Adrenal gland (tissue), 12 donors: ENCODE data around the gene GATA6. TPM values are rescaled to one million over a fixed set of nuclear protein-coding genes. Genes with fewer than 3 reads are reported as not detected.
A peak's percentile ranks its signal among the peaks of the same experiment; 100 is the strongest.

Experiments used
- DNase-seq, 7 donors: peaks; one replicate each; pipeline ENCODE4 v3.0.0-alpha.2; 2019 to 2020
- H3K27ac ChIP-seq, 5 donors: fragments of 200-600 bp; sonication (generic) in 4 of 5; 1 replicate in 3 of 5; 2 replicates in 2 of 5; pipeline versions ENCODE4 v1.5.1 to v1.8.0; 2016 to 2020; ENCODE audit warnings: mild to moderate bottlenecking in 1 of 5
- H3K27me3 ChIP-seq: fragments of 200-600 bp; 2 replicates; pipeline ENCODE4 v1.8.0; 2021
- H3K36me3 ChIP-seq, 2 donors: fragments of 200-600 bp; replicated peaks in 1 of 2; 1 replicate in 1 of 2; 2 replicates in 1 of 2; pipeline versions ENCODE4 v1.5.1 to v1.8.0; 2018 to 2022
- H3K4me1 ChIP-seq, 2 donors: fragments of 200-600 bp; replicated peaks in 1 of 2; 1 replicate in 1 of 2; 2 replicates in 1 of 2; pipeline versions ENCODE4 v1.5.1 to v1.8.0; 2018 to 2021
- H3K4me3 ChIP-seq, 4 donors: fragments of 200-600 bp; sonication (generic) in 3 of 4; one replicate each; pipeline ENCODE4 v1.5.1; 2016 to 2018
- H3K9me3 ChIP-seq, 3 donors: fragments of 200-600 bp; sonication (generic) in 1 of 3; replicated peaks in 1 of 3; 1 replicate in 2 of 3; 2 replicates in 1 of 3; pipeline versions ENCODE4 v1.5.1 to v1.8.0; 2016 to 2021
- CTCF ChIP-seq, 6 experiments: fragments of 450-650 bp in 4 of 6; fragments of 200-600 bp in 2 of 6; sonication (generic) in 1 of 6; IDR thresholded peaks; 1 replicate in 5 of 6; 2 replicates in 1 of 6; pipeline versions ENCODE4 v1.5.1 to v1.8.0; 2016 to 2021; ENCODE audit warnings: antibody characterized with exemption in 6 of 6, mild to moderate bottlenecking in 2 of 6, moderate library complexity in 1 of 6
- POLR2A ChIP-seq, 2 donors: fragments of 450-650 bp; IDR thresholded peaks; one replicate each; pipeline ENCODE4 v1.6.1; 2017; ENCODE audit warnings: antibody characterized with exemption in 2 of 2, mild to moderate bottlenecking in 2 of 2, moderate library complexity in 1 of 2
- WGBS, 4 donors: extraction: QIAGEN DNeasy Blood & Tissue Kit in 2 of 4; methylation state at CpG; one replicate each; pipeline versions ENCODE4 v1.1.5 to v1.1.7; 2013 to 2017; 5-methylcytosine and 5-hydroxymethylcytosine counted together
- intact Hi-C, 2 donors: fragments of 100-400 bp; cut with DNase I; formaldehyde crosslinking; loops; one replicate each; pipeline versions ENCODE4 v1.14.1 to v1.15.0; 2022 to 2023
- polyA plus RNA-seq, 3 donors: library from polyadenylated mRNA; stranded (reverse); fragments of 200-250 nt in 2 of 3; fragments of 350-450 nt in 1 of 3; fragmentation: Illumina TruSeq in 1 of 3; extraction: RNeasy Lipid Tissue Mini Kit (QIAGEN cat#74804) in 1 of 3; gene quantifications; one replicate each; pipeline ENCODE4 v1.2.3, GENCODE V29; 2013 to 2014
- total RNA-seq, 9 donors: library from RNA; depleted of rRNA in 4 of 9; stranded (reverse); fragments of >200 nt in 4 of 9; fragments of 120-200 nt in 1 of 9; fragmentation: NEBNext Ultra II Directional in 1 of 9; extraction: Animal tissue kit (Norgen Biotek cat#: 25700) in 1 of 9; gene quantifications; one replicate each; pipeline versions ENCODE4 v1.1.0 to v1.2.4, GENCODE V29; 2013 to 2023
- donor health status: healthy with polysubstance abuse.
- donor health status: Bipolar disorder and iron deficiency.
- donor health status: DM: yes; HTN: yes; CAD: no.
- donor health status: DM: no; HTN: no; CAD: no.
- donor health status: DM: no; HTN: no; CAD: no.
- donor health status: DM: yes; HTN: yes; CAD: no.

Gene GATA6
- total and polyA plus RNA-seq, 12 donors = 31.3 to 222 (median 135) TPM

- H3K4me1 ChIP-seq = no peaks in the 10 kb centered on the region
- no peaks in the 10 kb centered on the region for H3K27me3 ChIP-seq
- WGBS, 4 donors = 93 to 94% (median 94%) methylated on average over 1 of the region's 1 CpG; no CpG with 5 or more reads in 1 of the 4 donors
- intact Hi-C loops = loop anchor here in 1 of 2 donors (10.0 kb wide), 1 partner anchor 50 kb away; no protein-coding TSS in a partner anchor
- H3K27ac ChIP-seq = peak overlapping the region in 1 of 5 donors; percentile 45
- DNase-seq = peak in 1 of 7 donors; percentile 36
- H3K36me3 ChIP-seq = no peaks in the 10 kb centered on the region
- H3K4me3 ChIP-seq = no peak overlapping the region
- no peak for TF ChIP-seq POLR2A (IDR thresholded peaks at IDR 0.05)
- no peak for TF ChIP-seq CTCF (IDR thresholded peaks at IDR 0.05)
- H3K9me3 ChIP-seq = no peaks in the 10 kb centered on the region
These were observed 55.0 kb downstream of the GATA6 start for GRCh38 chr18:22224339-22224738.

- peak in 1 of 7 donors; percentile 7 for DNase-seq
These were observed 57.4 kb downstream of the GATA6 start for GRCh38 chr18:22226801-22227200.

GRCh38 chr18:22228976-22229375, 59.6 kb downstream of the GATA6 start:
- no peaks in the 10 kb centered on the region for H3K27me3 ChIP-seq
- no peak for DNase-seq
- no peak overlapping the region for H3K27ac ChIP-seq
- 66 to 82% (median 73%) methylated on average over 2 of the region's 2 CpGs for WGBS, 4 donors
- H3K4me3 ChIP-seq = no peak overlapping the region
- H3K9me3 ChIP-seq = no peaks in the 10 kb centered on the region
- no peaks in the 10 kb centered on the region for H3K4me1 ChIP-seq
- no peak for TF ChIP-seq POLR2A (IDR thresholded peaks at IDR 0.05)
- TF ChIP-seq CTCF (IDR thresholded peaks at IDR 0.05) = no peak
- H3K36me3 ChIP-seq = no peaks in the 10 kb centered on the region
- intact Hi-C loops = loop anchor here in 1 of 2 donors (10.0 kb wide), 1 partner anchor 46 kb away; no protein-coding TSS in a partner anchor

More at GRCh38 chr18:22226801-22227200, 57.4 kb downstream of the GATA6 start:
- no peaks in the 10 kb centered on the region for H3K27me3 ChIP-seq
- H3K36me3 ChIP-seq = no peaks in the 10 kb centered on the region
- H3K27ac ChIP-seq = no peak overlapping the region
- H3K9me3 ChIP-seq = no peaks in the 10 kb centered on the region
- no peaks in the 10 kb centered on the region for H3K4me1 ChIP-seq
- 79 to 91% (median 91%) methylated on average over 4 of the region's 4 CpGs for WGBS, 4 donors
- no peak overlapping the region for H3K4me3 ChIP-seq
- intact Hi-C loops = loop anchor here in 1 of 2 donors (10.0 kb wide), 1 partner anchor 48 kb away; no protein-coding TSS in a partner anchor
- TF ChIP-seq POLR2A (IDR thresholded peaks at IDR 0.05) = no peak
- no peak for TF ChIP-seq CTCF (IDR thresholded peaks at IDR 0.05)

- Histone ChIP-seq H3K4me1 (no peaks in the 10 kb centered on the region), H3K4me3 (no peak overlapping the region), H3K9me3 (no peaks in the 10 kb centered on the region), H3K27me3 (no peaks in the 10 kb centered on the region), H3K27ac (no peak overlapping the region), H3K36me3 (no peaks in the 10 kb centered on the region)
- intact Hi-C loops = loop anchor here in 1 of 2 donors (10.0 kb wide), 1 partner anchor 45 kb away; no protein-coding TSS in a partner anchor
- WGBS, 4 donors = 80 to 92% (median 88%) methylated on average over 7 of the region's 7 CpGs
- TF ChIP-seq POLR2A (IDR thresholded peaks at IDR 0.05) (no peak), CTCF (IDR thresholded peaks at IDR 0.05) (no peak)
- DNase-seq = peak in 1 of 7 donors; percentile 17
These were observed 60.2 kb downstream of the GATA6 start for GRCh38 chr18:22229456-22230124.
